Right ventricle myocardium superior (tissue), 1 donor: Measurements from ENCODE around the gene MBTPS2. TPM values are rescaled to one million over a fixed set of nuclear protein-coding genes. Genes with fewer than 3 reads are reported as not detected.
"Not testable (repeated sequence)": the region's sequence is repeated elsewhere in the genome, so short reads cannot be mapped to it uniquely, and the experiment has no call there.

ENCODE experiments used
- ATAC-seq: fragments of 200-7000 bp; cut with Tn5 transposase; one replicate; pipeline ENCODE4 v1.9.1; 2020; ENCODE audit warnings: mild to moderate bottlenecking; ENCODE audit not compliant: poor library complexity
- DNase-seq: peaks from one replicate; pipeline ENCODE4 v3.0.0-alpha.2; 2020
- intact Hi-C: fragments of 100-400 bp; cut with DNase I; formaldehyde crosslinking; loops from one replicate; pipeline ENCODE4 v1.11.2; 2022
- total RNA-seq: library from RNA; stranded (reverse); fragmentation: NEBNext Ultra II Directional; extraction: Animal tissue kit (Norgen Biotek cat#: 25700); gene quantifications from one replicate; pipeline ENCODE4 v1.2.1, GENCODE V29; 2021
- donor health status: DM: no; HTN: yes; CAD: no; lungs with severe emphysema.

MBTPS2 gene
- total RNA-seq, 1 donor from 2014 or later, result 8.6 TPM

DNA sequence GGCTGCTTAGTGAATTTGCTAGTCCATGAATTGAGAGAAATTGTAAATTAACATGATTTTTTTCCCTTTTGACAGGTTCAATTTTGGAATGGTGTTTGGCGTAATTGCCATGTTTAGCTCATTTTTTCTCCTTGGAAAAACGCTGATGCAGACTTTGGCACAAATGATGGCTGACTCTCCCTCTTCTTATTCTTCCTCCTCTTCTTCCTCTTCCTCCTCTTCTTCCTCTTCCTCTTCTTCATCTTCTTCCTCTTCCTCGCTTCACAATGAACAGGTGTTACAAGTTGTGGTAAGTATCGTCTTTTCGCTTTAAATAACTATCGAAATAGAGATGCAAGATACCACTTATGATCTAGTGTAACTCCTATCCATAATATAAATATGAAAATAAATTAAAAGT, 5.7 kb downstream of the MBTPS2 start:
- no peak for ATAC-seq
- intact Hi-C loops, result loop anchor here (10.0 kb wide), 1 partner anchor 130 kb away; no protein-coding TSS in a partner anchor
- DNase-seq, result no peak

DNA sequence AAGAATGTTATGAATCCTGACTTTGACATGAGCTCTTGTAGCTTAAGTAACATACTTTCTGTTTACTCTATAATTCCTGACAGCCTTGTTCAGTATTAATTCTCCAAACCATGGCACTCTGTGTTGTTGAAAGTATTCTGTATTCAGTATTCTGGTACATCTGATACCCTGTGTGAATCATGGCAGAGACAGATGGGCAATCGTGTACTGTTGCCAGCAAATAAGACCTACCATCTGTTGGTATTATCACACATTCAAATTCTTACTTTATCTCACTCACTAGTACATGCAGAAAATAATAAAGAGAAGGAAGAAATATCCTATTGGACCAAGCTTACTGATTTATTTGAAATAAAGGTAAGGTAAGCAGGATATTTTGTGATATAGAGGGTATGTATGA, 7.9 kb downstream of the MBTPS2 start:
- intact Hi-C loops, result loop anchor here (10.0 kb wide), 1 partner anchor 127 kb away; no protein-coding TSS in a partner anchor
- ATAC-seq, result no peak
- no peak for DNase-seq

DNA sequence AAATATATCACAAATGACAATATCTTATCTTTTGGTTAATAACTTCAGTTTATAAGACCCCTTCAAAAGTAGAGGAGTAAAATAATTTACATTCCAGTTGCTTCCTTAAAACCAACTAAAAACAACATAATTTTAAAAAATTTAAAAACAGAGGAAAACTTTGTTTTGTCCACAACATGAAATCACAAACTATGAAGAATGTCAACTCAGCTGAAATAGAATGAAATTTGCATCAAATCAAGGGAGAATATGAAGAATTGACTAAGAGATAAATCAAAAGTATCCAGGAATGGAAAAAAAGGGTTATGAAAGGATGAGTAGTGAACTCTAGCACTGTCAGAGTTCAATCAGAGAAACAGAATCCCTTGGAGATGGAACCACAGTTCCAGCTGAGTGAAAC, 14.2 kb downstream of the MBTPS2 start:
- intact Hi-C loops, result no loop called here
- ATAC-seq (no peak), DNase-seq (no peak)

DNA sequence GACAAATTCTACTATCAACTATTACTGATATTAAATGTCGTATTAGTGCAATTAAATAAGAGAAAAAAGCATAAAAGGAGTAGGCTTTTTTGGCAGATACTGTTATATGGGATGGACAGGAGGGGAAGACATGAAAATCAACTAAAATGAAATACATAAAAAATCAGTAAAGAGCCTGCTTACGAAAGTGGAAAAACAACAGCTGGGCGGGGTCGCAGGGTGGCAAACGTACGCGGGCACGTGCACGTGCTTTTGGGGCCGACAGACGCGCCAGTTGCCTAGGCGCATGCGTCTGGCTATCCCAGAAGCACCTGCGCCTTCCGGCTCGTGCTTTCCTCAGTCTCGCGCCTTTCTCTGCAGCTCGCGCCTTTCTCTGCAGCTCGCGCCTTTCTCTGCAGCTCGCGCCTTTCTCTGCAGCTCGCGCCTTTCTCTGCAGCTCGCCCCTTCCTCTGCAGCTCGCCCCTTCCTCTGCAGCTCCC, 16.6 kb downstream of the MBTPS2 start, which contains the start of gene YY2:
TSS of gene YY2 (plus strand) at position 51 of the 479 bp plus-strand sequence. CDS start 498 bp downstream, outside the sequence.
- DNase-seq (no peak), ATAC-seq (no peak)
- intact Hi-C loops, result no loop called here

DNA sequence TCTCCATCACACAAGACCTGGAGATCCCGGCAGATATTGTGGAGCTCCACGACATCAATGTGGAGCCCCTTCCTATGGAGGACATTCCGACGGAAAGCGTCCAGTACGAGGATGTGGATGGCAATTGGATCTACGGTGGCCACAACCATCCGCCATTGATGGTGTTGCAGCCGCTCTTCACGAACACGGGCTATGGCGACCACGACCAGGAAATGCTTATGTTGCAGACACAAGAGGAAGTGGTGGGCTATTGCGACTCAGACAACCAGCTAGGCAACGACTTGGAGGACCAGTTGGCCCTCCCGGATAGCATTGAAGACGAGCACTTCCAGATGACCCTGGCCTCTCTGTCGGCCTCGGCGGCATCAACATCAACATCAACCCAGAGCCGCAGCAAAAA, 17.1 kb downstream of the MBTPS2 start:
- no peak for ATAC-seq
- intact Hi-C loops, result no loop called here
- no peak for DNase-seq

DNA sequence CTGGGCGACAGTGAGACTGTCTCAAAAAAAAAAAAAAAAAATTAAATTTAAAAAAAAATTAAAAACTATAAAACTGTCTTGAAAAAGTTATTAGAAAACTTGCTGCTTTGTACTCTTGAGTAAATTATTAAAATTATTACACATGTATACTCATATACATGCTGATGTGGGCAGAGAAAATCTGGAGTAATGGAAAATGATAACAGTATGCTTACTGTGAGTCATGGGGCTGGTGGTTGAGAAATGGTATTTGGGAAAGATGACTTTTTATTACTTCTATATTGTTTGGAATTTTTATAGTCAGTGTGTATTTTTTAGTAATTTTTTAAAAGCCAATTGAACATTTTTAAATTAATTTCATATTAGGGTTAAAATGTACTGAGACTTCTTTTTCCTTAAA, 23.8 kb downstream of the MBTPS2 start:
- DNase-seq (no peak), ATAC-seq (no peak)
- intact Hi-C loops, result no loop called here

DNA sequence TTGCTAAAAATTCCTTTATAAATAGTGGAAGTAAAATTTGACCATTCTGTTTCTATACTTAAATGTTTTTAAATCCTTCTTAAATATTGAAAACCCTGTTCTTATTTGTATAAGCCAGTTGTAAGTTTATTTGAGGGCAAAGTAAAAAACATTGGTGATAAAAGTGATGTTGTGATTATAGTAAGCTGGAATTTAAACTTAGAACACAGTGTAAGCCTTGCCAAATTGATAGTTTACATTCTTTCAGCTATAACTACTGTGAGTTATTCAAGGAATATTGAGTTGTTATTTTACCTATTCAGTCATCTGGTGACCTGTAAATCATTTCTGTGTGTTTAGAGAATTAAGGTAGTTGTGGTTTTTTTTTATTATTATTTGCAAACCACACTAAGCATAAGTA, 26.0 kb downstream of the MBTPS2 start:
- intact Hi-C loops, result no loop called here
- no peak for DNase-seq
- ATAC-seq, result no peak

DNA sequence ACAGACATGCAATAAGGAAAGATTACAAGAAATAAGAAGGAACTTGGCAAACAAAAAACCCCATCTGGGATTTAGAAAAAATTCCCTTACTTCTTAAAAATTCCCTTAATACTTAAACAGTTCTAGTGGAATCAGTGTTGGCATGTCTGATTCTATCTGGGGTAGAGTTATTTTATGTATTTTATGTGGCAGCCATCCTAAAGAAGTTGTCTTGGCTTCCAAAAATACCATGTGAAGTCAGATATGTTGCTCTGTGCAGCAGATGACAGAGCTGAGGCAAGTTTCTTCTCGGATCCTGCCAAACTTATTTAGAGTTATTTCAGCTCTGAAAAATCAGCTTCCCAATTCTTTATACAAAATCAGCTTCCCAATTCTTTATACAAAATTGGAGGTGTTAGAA, 31.1 kb downstream of the MBTPS2 start:
- ATAC-seq, result no peak
- DNase-seq, result no peak
- intact Hi-C loops, result no loop called here

DNA sequence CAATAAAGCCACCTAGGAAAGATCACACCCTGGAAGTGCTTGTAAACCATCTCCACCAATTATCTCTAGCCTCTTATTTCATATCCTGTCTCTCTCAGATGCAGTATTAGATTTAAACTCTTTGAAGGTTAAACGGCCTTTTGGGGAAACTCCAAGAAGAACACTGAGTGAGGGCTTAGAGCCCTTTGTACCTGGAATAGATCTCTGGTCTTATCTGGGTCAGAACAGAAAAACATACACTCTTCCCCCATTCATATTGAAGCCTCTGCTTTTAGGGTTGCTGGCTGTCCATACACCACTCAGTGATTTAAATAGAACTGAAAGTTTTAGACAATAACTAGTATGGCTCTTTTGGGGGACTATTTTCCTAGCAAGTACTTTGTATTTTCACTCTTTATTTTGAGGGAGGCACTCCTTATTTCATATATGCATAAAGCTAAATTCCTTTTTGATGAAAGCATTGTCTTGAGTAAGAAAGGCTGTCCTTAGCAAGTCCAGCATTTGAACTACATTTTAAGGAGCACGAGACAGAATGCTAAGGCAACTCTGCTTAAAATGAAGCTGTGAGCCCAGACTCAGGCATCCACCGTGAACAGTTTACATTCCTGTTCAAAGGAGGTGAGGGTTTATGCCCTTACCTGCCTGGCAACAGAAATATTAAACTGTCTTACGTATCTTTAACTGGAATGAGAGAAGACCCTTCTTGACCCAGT, 33.8 kb downstream of the MBTPS2 start:
- ATAC-seq, result no peak
- intact Hi-C loops, result no loop called here
- DNase-seq, result no peak

DNA sequence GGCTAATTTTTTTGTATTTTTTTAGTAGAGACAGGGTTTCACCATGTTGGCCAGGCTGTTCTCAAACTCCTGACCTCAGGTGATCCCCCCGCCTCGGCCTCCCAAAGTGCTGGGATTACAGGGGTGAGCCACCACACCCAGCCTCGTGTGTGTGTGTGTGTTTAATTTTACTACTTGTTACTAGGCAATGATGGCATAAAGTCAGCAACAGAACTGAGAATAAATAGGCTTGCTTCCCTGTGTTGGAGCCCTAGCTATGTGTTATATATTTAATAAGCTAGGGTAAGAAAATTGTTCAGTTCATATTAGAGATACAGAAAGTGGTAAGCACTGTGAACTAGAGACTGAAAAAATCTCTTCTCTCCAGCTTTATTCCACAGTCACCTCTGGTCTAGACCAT, 34.8 kb downstream of the MBTPS2 start:
- DNase-seq, ATAC-seq, intact Hi-C loops: not testable (repeated sequence)

DNA sequence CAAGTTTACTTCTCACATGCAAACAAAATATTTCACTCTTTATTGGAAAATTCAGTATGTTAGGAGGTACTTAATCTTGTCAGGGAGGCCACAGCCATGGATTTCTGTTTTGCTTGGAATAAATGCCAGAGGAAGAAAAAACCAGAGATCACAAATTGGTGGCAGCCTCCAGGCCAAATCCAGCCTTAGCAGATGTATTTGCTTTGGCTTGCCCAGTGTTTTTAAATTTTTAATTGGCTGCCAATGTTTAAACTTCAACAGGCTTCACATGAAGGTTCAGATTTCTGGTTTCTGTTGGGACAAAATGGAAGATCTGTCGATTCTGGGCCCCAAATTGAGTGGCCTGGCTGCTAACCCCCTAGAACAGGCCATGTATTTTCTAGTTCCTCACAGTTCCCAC, 35.6 kb downstream of the MBTPS2 start:
- no peak for ATAC-seq
- intact Hi-C loops, result no loop called here
- no peak for DNase-seq

DNA sequence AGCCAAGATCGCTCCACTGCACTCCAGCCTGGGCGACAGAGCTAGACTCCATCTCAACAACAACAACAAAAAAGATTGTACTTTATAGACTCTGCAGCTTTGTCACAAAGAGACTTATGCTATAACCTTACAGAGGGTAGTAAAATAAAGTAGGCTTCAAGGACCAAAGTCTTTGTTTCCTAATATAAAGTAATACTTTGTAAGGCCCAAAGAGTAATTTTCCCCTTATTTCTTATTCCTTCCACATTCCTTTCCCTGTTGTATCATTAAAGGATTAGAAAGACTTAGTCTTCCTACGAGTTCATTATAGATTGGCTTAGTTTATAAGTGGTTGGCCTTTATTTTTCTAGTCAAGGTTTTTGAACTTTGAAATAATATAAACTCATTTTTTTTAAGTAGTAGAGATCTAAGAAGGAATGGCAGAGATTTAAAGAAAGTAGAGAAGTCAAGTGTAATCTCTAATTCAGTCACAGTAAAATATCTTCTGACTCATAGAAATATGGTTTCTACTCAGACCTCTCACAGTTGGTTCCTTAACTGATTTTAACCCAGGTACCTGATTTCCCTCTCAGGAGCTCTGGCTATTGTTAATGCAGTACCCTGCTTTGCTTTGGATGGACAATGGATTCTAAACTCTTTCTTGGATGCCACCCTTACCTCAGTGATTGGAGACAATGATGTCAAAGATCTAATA, 42.6 kb downstream of the MBTPS2 start:
- DNase-seq, result no peak
- intact Hi-C loops, result no loop called here
- ATAC-seq, result no peak

DNA sequence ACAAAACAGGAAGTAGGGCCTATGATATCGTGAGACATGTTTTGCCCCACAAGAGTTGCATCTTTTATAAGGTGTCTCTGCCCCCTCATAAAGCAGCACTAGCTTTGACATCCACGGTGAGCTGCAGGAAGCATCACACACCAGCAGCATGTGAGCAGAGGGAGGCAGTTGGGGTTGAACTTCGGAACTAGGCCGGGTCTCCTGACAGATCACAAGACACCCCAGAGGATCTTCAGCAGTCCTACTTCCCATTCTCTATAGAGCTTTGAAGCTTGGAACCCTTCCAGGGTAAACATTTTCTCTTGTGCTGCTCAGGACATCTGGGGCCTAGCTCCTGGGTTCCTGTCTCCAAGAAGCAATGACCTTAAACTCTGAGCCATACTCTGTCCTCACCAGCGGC, 43.8 kb downstream of the MBTPS2 start:
- DNase-seq, result no peak

DNA sequence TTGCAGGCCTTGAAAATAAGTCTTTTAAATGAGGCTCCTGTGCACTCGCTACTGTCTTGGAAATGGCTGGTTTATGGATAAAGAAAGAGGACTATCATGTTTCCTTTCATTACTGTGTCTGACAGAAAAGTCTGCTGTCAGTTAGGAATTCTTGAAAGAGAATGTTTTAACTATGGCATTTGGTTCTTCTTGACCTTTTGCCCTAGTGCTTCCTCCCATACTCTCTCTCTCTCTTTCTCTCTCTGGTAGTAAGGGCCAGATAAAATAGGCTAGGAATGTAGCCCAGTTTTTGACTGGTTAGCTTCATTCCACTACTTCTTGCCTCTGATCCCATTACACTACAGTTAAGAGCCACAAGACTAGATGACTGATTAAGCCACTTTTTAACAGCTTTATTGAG, 46.2 kb downstream of the MBTPS2 start:
- intact Hi-C loops, result no loop called here
- no peak for DNase-seq
- no peak for ATAC-seq

More for the DNA sequence above, 43.8 kb downstream of the MBTPS2 start:
- intact Hi-C loops, result no loop called here
- peak; percentile 41 for ATAC-seq

DNA sequence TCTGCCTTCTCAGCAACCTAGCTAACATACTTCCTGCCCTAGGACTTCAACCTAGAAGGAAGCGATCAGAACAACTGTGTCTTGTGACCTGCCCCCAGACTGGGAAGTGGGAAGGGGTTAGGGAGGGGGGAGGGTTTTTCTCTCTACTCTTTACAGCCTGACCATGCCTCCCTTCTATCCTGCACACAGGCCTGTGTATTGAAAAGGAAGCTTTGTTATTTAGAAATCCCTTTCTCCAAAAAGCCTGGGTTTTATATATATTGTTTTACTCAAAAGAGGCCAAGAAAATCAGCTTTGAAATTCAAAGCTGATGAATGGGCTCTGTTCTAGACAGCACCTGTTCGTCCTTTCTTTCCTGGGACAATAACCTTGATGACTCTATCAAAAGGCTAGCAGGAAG, 65.9 kb downstream of the MBTPS2 start:
- no peak for DNase-seq
- intact Hi-C loops, result no loop called here
- no peak for ATAC-seq

DNA sequence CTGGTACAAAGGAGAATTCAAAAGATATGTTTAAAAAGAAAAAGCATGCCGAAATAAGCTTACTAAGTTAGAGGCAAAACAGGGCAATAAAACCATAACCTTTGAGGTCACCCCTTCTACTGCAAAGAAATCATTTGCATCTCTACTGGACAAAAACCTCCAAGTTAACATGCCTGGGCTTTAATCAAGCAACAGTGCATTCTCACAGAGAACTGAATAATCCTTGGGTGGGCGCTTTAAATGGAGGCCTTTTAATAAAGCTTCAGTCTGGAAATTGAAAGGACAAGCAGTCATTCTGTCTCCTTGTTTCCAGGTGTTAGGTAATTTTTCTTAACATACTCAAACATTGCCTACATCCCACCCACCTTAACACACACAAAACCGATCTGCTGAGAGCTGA, 66.5 kb downstream of the MBTPS2 start:
- ATAC-seq (no peak), DNase-seq (no peak)
- intact Hi-C loops, result no loop called here

DNA sequence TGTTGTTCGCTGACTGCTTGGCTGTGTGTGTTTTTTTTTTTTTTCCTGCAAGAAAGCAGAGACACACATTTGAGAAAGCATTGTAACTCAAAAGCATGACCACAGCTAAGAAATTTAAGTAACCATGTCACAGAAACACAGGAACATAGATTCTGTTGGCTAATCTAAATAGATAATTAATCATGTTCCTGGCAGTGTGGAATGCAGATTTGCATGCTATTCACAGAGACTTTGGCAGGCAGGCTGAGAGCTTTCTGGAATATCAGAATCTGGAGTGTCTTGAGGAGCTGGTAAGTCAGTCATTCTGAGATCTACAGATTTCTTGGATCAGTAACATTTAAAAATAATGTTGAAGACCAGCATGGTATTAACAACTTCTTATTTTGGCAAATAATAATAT, 67.8 kb downstream of the MBTPS2 start:
- no peak for ATAC-seq
- intact Hi-C loops, result no loop called here
- DNase-seq, result no peak

DNA sequence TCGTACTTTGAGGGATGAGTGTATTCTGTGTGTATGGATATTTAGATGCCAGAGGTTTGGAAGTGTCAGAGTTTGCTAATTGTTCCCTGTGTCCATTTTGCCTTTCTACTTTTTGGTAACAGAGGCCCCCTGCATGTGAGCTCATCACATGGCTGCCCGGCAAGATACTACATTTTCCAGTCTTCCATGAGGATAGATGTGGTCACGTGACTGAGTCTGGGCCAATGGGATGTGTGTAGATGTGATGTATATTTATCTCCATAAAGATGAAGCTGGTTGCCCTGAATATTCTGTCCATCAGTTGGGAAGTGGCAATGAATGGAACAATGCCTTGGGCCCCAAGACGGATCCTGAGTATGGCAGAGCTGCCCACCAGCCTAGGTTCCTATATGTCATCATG, 72.1 kb downstream of the MBTPS2 start:
- ATAC-seq (no peak), DNase-seq (no peak)
- intact Hi-C loops, result no loop called here

DNA sequence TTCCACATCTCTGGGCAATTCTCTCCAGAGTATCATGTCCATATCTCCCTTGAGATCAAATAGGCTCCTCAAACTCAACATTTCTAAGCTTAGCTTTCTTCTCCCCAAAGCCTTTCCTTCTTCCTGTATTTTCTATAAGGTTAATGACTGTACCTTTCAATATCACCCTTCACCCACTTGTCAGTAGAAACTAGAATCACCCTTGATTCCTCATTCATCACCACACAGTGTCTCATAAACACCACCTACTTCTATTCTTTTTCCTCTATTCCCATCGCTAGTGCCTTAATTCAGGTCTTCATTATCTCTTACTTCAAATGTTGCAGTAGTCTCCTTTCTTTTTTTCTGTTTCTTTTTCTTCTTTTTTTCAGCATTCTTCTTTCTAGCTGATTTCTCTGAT, 72.8 kb downstream of the MBTPS2 start:
- no peak for DNase-seq
- intact Hi-C loops, result no loop called here
- no peak for ATAC-seq

DNA sequence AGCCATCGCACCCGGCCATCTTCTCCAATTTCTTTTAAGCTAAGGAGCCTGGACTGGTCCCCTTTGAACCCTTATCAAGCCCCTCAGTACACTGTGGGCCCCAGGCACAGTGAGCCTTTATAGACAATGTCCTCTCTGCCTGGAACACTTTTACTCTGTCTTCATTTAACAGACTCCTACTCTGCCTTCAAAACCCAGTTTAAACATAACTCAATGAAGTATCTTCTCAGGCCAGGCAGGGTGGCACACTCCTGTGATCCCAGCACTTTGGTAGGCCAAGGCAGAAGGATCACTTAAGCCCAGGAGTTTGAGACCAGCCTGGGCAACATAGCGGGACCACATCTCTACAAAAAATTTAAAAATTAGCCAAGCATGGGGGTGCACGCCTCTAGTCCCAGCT, 73.6 kb downstream of the MBTPS2 start:
- intact Hi-C loops, result no loop called here
- DNase-seq (no peak), ATAC-seq (no peak)
